Measurements from ENCODE around the gene EPHA6.
"Not testable (repeated sequence)": the region's sequence is repeated elsewhere in the genome, so short reads cannot be mapped to it uniquely, and the experiment has no call there.

Gene EPHA6

DNA sequence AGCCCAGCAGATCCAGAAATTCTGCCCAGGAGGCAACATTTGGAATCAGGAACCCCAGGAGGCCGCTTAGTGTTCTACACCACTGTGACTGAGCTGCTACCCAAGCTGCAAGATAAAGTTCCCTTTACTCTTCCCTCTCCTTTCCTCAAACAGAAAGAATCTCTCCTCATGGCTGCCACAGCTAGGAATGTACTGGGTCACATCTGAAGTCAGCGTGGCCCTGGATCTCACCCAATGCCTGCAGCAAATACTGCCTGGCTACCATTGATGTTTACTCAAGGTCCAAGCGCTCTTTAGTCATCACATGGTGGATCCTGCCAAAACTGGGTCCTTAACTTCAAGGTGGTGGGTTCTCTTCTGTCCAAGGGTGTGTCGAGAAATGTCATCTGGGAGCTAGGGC lies 382.7 kb downstream of the EPHA6 start:
- no peak for DNase-seq

DNA sequence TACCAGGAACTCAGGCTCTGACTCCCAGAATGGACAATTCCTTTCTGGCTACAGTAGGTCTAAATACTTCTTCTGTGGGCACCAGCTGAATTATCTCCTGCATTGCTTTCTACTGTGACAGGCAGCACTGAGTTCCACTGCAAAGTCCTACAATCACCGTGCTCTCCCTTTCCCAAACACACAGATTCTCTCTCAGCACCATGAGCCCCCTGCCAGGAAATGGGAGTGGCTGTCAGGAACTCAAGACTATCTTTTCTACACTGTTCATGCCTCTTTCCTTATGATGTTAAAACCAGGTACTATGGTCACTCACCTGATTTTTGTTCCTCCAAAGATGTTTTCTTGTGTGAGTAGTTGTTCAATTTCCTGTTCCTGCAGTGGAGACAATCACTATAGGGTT lies 383.4 kb downstream of the EPHA6 start:
- DNase-seq, result no peak

DNA sequence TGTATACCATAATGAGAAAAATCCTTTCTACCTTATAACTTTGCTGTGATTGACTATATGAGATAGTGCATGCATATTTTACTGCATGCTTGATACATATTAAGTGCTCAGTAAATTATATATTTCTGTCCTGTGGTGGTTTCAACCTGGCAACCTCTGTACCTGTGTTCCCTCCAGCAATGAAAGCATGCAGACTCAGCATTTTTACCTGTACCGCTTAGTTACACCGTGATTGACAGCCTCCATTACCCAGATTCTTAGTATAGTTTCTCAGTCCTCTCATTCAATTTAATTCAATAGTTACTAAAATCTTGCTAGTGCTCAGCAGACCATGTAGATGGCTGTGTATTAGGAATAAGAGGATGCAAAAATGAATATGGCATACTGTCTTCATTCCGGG lies 386.0 kb downstream of the EPHA6 start:
- no peak for DNase-seq

- DNase-seq, result no peak
Observed at GRCh38 chr3:97201814-97202213, 387.4 kb downstream of the EPHA6 start.

GRCh38 chr3:97228966-97229365 lies 414.6 kb downstream of the EPHA6 start:
- DNase-seq, result no peak

DNA sequence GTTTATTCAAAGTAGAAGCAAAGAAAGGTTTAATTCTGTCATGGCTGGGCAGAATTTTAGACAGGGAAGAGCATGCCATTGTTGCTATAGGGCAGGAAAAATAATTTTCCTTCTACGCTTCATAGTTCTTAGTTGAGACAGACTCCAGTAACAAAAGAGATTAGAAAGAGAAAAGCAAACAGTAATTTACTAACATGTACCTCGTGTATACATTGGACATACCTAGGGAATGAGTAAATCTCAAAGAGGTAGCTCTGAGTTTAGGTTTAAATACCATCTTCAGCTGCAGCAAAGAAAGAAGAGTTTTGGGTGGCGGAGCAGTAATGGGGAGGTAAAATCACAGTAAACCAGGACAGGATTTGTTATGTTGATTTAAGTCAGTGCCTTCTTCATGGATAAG lies 416.1 kb downstream of the EPHA6 start:
- no peak for DNase-seq

DNA sequence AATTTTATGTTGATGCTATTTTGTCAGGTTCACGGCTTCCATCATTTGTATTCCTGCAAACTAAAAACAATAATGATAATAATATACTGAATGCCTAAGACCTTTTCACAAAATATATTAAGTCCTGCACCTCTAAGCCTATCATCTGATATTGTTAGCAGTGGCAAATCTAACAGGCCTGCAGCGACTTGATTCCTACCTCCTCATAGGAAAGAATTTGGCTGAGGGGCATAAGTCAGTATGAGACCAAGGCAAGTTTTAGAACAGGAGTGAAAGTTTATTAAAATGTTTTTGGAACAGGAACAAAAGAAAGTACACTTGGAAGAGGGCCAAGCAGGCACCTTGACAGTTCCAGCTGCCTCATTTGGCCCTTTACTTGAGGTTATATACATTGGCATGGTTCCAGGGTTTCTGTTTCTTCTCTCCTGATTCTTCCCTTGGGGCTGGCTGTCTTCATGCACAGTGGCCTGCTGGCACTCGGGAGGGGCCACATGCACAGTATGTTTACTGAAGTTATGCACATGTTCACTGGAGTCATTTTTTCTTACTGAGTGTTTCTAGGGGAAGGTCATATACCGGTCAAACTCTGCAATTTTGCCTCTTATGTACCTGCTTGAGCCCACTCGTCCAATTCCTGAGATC lies 418.1 kb downstream of the EPHA6 start:
- DNase-seq, result peak; percentile 74

DNA sequence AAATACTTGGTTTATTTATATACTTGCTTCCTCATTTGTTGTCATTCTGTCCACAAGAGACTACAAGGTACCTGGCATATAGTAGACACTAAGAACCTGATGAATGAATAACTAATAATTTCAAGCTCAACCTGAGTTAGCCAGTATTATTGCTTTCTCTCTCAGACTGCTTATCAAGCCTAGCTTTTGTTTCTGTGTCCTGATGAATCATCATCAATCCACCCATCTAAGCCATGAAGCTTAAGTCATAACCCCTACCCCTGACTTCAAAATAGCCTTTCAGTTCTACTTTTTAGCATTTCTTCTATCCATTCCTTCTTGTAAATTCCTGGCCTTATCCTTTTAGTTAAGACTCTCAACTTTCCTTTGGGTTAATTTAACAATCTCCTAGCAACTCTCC lies 420.8 kb downstream of the EPHA6 start:
- DNase-seq, result no peak

- DNase-seq, result no peak
Observed at GRCh38 chr3:97235611-97236315, 421.4 kb downstream of the EPHA6 start.

DNA sequence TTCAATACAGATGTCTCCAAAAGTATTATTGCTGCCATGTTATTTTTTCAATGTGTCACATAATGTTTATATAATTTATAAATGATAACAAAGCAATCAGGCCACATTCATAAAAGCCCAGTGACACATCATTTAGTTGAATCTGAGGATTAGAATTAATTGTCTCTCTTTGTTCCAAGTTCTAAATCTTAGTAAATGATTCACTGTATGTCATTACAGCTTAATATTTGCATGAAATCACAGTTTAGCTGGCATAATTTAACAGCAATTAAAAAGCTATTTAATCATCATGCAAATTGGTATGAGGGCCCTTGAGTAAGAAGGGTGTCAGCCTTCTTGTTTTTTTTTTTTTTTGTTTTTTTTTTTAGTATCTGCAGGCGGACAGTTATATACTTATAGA lies 427.0 kb downstream of the EPHA6 start:
- no peak for DNase-seq

- DNase-seq, result no peak
Observed at GRCh38 chr3:97245201-97245910, 431.0 kb downstream of the EPHA6 start.

DNA sequence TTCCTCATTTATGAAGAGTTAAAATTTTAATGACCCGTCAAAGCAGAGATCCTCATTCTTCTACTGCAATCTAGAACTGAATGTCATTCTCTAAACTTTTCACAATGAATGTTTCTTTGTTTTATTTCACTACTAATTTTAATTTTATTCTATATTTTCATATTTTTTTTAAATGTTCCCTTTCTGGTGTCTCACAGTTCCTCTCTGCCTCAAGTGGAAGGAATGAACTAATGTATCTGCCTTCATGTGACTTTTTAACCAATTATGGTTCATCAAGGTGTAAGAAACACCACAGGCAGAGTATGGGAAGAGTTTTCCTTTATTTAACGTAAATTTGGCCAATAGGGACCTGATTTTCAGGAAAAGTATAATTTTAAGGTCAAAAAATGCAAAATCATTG lies 441.7 kb downstream of the EPHA6 start:
- no peak for DNase-seq

GRCh38 chr3:97257942-97258697 lies 443.7 kb downstream of the EPHA6 start:
- DNase-seq, result no peak

GRCh38 chr3:97259263-97259662 lies 444.9 kb downstream of the EPHA6 start:
- no peak for DNase-seq

- DNase-seq, result no peak
Observed at GRCh38 chr3:97264180-97264579, 449.8 kb downstream of the EPHA6 start.

DNA sequence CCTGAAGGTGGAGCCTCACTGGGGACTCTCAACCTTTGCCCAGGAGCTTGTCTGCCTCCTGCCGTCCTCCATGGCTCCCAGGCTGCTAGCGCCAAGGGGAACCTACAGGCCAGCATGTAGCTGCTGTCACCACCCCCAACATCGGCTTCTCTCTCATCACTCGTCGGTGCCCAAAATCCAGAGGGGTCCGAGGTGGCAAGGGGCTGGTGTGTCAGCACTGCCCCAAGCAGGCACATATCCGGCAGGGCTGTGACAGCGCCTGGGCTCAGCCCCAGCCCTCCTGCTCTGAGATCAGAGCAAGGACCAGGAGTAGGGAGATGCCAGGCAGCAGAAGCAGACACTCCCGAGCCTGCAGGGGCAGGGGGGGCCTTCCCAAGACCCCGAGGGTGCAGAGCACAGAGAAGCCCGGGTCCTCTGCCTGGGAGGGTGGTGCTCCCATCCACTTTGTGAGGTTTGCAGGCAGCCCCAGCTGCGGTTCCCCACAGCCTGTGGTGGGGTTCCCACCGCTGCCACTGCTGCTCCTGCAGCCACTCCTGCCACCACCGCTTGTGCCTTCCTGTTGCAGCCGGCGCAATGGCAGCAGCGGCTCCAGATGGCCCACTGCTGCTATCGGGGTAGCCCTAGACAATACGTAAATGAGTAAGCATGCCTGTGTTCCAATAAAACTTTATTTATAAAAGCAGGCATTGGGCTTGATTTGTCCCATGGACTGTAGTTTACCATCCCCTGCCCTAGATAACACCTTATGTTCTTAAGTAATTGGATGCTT lies 451.0 kb downstream of the EPHA6 start:
- no peak for DNase-seq

DNA sequence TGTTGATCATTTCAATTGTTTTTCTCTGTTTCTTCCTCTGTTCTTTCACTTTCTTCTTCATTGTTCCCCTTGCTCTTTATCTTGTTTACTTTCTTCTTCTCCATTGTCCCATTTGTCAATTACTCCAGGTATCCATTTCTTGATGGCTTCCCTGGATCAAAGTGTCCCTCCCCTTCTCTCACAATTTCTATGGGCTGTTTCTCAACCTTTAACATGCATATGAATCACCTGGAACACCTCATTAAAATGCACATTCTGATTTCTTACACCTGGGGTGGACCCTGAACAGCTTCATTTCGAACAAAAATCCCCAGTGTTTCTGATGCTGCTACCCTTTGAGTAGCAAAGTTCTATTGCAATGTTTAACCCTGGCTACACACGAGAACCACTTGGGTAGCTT lies 454.8 kb downstream of the EPHA6 start:
- DNase-seq, result no peak

DNA sequence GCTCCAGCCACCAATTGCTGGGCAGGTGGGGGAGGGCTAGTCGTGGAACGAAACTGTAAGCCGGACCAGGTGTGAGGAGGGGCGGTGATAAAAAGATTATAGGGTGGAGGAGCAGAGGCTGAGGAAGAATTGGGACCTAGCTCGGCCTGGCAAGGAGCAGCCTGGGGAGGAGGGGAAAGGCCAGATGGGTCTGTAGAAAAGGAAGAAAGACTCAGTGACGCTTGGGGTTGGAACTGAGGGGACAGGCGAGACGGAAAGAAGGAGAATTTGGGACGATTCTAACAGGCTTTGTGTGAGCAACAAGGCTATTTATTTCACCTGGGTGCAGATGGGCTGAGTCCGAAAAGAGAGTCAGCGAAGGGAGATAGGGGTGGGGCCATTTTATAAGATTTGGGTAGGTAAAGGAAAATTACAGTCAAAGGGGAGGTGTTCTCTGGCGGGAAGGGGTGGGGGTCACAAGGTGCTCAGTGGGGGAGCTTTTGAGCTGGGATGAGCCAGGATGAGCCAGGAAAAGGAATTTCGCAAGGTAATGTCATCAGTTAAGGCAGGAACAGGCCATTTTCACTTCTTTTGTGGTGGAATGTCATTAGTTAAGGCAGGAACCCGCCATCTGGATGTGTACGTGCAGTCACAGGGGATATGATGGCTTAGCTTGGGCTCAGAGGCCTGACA lies 462.6 kb downstream of the EPHA6 start:
- DNase-seq, result not testable (repeated sequence)

DNA sequence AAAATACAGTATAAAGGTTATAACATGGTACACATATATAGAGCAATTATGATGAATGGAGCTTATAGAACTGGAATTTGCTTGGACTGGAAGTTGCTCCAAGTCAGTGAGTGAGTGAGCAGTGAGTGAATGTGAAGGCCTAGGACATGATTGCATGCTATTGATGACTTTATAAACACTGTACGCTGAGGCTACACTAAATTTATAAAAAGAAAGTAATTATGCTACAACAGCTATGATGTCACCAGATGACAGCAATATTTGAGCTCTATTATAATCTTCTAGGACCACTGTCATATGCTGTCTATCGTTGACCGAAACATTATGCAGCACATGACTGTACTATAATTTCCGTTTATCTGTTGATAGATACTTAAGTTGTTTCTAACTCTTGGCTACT lies 463.3 kb downstream of the EPHA6 start:
- no peak for DNase-seq

DNA sequence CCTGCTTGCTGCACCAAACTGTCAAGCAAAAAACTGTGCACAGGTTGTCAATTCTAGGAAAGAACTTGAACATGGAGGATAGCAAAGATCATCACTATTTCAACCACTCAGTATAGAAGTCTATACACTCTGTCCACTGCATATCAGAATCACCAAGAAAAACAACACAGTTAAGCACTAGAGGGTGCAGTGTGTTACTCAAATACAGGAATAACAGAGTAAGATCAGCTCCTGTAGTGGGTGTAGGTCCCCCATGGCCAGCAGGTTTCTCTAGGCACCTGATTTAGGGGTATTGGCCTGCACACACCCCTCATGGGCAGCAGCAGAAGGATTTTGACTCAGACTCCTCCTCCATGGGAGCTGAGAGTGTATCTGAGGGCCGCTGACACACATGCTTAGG lies 464.1 kb downstream of the EPHA6 start:
- no peak for DNase-seq

DNA sequence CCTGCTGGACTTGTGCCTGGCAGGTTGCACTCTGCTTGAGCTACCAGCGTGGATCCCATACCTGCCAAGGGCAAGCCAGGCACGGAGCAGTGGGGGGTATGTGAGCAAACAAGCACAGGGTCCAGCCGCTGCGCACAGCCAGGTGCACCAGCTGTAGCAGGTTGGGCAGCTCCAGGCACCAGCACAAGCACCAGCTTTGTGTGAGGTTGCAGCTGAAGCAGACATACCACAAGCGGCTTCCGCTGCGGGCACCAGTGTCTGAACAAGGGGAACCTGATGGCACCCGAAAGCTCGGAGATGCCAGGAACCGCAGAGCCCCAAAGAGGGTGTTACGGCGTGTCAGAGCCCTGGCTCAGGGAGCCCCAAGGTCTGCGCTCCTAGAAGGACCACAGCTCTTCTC lies 477.5 kb downstream of the EPHA6 start:
- DNase-seq, result no peak

GRCh38 chr3:97293596-97294131 lies 479.3 kb downstream of the EPHA6 start:
- DNase-seq, result no peak
